OCI-LY3 (cell line): ENCODE results near the gene TCERG1L.
"Not testable (repeated sequence)": the region's sequence is repeated elsewhere in the genome, so short reads cannot be mapped to it uniquely, and the experiment has no call there.

Experiments
- H2AFZ ChIP-seq: fragments of 200-600, 300-600 bp; shearing (Covaris generic); 2 replicates; pipeline ENCODE4 v1.6.0; 2014; ENCODE audit warnings: antibody characterized with exemption, low read depth, low read length
- H3K27ac ChIP-seq: fragments of 200-600, 300-600 bp; sonication (generic); 2 replicates; pipeline ENCODE4 v1.5.1; 2014; ENCODE audit warnings: mild to moderate bottlenecking, low read length, moderate library complexity, mixed read lengths
- H3K27me3 ChIP-seq: fragments of 200-600, 300-600 bp; sonication (generic); 2 replicates; pipeline ENCODE4 v1.6.1; 2014; ENCODE audit warnings: low read depth, low read length, mixed read lengths
- H3K36me3 ChIP-seq: fragments of 200-600, 300-600 bp; sonication (generic); replicated peaks from 2 replicates; pipeline ENCODE3; 2014; ENCODE audit warnings: low read depth, low read length, mixed read lengths
- H3K4me1 ChIP-seq: fragments of 300-600, 200-600 bp; sonication (generic); 2 replicates; pipeline ENCODE4 v1.6.1; 2014; ENCODE audit warnings: low read length, mixed read lengths
- H3K4me2 ChIP-seq: fragments of 200-600, 300-600 bp; sonication (generic); 2 replicates; pipeline ENCODE4 v1.6.1; 2014; ENCODE audit warnings: low read length, mixed read lengths
- H3K4me3 ChIP-seq: fragments of 300-600, 200-600 bp; sonication (generic); 2 replicates; pipeline ENCODE4 v1.5.1; 2014; ENCODE audit warnings: antibody characterized with exemption, mild to moderate bottlenecking, low read length, moderate library complexity
- H3K79me2 ChIP-seq: fragments of 300-600, 200-600 bp; shearing (Covaris generic); 2 replicates; pipeline ENCODE4 v1.6.1; 2014; ENCODE audit warnings: mild to moderate bottlenecking, low read length, mixed read lengths
- H3K9ac ChIP-seq: fragments of 300-600, 200-600 bp; shearing (Covaris generic); 2 replicates; pipeline ENCODE4 v1.6.0; 2014; ENCODE audit warnings: mild to moderate bottlenecking, low read length, moderate library complexity
- H3K9me3 ChIP-seq: fragments of 200-600, 300-600 bp; shearing (Covaris generic); 2 replicates; pipeline ENCODE4 v1.6.1; 2014; ENCODE audit warnings: low read length, mixed read lengths; ENCODE audit not compliant: insufficient read depth
- H4K20me1 ChIP-seq: fragments of 200-600, 300-600 bp; sonication (generic); 2 replicates; pipeline ENCODE4 v1.6.1; 2016; ENCODE audit warnings: low read length, mixed read lengths; ENCODE audit not compliant: insufficient read depth
- CTCF ChIP-seq: fragments of 200-600, 300-600 bp; sonication (generic); IDR thresholded peaks from 2 replicates; pipeline ENCODE4 v1.5.1; 2014; ENCODE audit warnings: antibody characterized with exemption, low read length, low read depth
- EZH2phosphoT487 ChIP-seq: fragments of 200-600 bp; shearing (Covaris generic); IDR thresholded peaks from 2 replicates; pipeline ENCODE4 v1.6.1; 2018; ENCODE audit warnings: antibody characterized with exemption, mixed run types, low read depth

TCERG1L gene

DNA sequence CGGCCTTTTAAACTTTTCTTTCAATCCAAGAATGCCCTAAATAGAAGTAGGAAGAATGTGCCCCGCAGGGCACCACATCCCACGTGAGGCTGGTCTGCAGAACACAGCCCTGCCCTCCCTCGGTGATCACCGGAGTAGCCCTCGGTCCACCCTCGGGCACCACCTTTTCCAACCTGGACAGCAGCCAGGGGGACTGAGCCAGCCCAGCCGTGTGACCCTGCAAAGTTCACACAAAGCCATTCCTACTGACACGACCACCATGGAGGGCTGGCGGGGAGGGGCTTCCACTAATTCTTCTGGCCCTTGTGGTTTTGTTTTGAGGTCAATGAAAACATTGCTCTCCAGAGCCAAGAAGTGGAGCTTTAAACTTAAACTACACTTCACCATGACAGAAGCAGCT, 132.2 kb downstream of the TCERG1L start:
- Histone ChIP-seq H3K79me2 (no peaks in the 10 kb centered on the region), H3K4me1 (no peaks in the 10 kb centered on the region), H4K20me1 (no peaks in the 10 kb centered on the region), H3K27me3 (no peaks in the 10 kb centered on the region), H2AFZ (no peak overlapping the region), H3K36me3 (no peaks in the 10 kb centered on the region), H3K4me3 (no peak overlapping the region), H3K4me2 (no peak overlapping the region), H3K9ac (no peak overlapping the region), H3K27ac (no peak overlapping the region), H3K9me3 (no peaks in the 10 kb centered on the region)
- TF ChIP-seq EZH2phosphoT487 (no peak), CTCF (no peak)

- Histone ChIP-seq H3K4me1 (no peaks in the 10 kb centered on the region), H3K36me3 (no peaks in the 10 kb centered on the region), H3K4me3 (no peak overlapping the region), H3K9ac (no peak overlapping the region), H3K27me3 (no peaks in the 10 kb centered on the region), H3K4me2 (no peak overlapping the region), H3K9me3 (no peaks in the 10 kb centered on the region), H4K20me1 (no peaks in the 10 kb centered on the region), H2AFZ (no peak overlapping the region), H3K79me2 (no peaks in the 10 kb centered on the region), H3K27ac (no peak overlapping the region)
- TF ChIP-seq EZH2phosphoT487 (no peak), CTCF (no peak)
Observed at GRCh38 chr10:131178521-131179331, 132.8 kb downstream of the TCERG1L start.

- Histone ChIP-seq H3K9me3 (no peaks in the 10 kb centered on the region), H3K4me2 (no peak overlapping the region), H2AFZ (no peak overlapping the region), H3K79me2 (no peaks in the 10 kb centered on the region), H3K4me1 (no peaks in the 10 kb centered on the region), H3K36me3 (no peaks in the 10 kb centered on the region), H3K9ac (no peak overlapping the region), H3K27me3 (no peaks in the 10 kb centered on the region), H3K4me3 (no peak overlapping the region), H3K27ac (no peak overlapping the region), H4K20me1 (no peaks in the 10 kb centered on the region)
- TF ChIP-seq CTCF (no peak), EZH2phosphoT487 (no peak)
Observed at GRCh38 chr10:131177431-131178327, 133.8 kb downstream of the TCERG1L start.

DNA sequence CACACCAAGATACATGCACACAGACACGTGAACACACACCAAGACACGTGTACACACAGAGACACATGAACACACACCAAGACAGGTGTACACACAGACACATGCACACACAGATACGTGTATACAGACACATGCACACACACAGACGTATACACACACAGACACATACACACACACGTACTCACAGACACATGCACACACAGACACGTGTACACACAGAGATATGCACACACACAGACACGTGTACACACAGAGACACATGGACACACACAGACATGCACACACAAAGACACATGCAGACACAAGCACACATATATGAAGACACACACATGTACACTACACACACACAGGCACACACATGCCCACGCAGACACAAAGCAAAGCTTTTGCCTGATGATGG, 134.6 kb downstream of the TCERG1L start:
- no peak for TF ChIP-seq EZH2phosphoT487
- Histone ChIP-seq H3K9ac (no peak overlapping the region), H3K27ac (no peak overlapping the region), H3K9me3 (no peaks in the 10 kb centered on the region), H3K36me3 (no peaks in the 10 kb centered on the region), H3K4me1 (no peaks in the 10 kb centered on the region), H3K4me3 (no peak overlapping the region), H3K27me3 (no peaks in the 10 kb centered on the region), H2AFZ (no peak overlapping the region), H4K20me1 (no peaks in the 10 kb centered on the region), H3K79me2 (no peaks in the 10 kb centered on the region), H3K4me2 (no peak overlapping the region)

DNA sequence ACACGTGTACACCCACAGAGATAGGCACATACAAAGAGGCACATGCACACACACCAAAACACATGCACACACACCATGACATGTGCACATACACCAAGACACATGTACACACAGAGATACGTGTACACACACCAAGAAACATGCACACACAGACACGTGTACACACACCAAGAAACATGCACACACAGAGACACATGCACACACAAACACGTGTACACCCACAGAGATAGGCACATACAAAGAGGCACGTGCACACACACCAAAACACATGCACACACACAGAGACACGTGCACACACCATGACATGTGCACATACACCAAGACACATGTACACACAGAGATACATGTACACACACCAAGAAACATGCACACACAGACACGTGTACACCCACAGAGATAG, 135.2 kb downstream of the TCERG1L start:
- H3K27ac ChIP-seq, H2AFZ ChIP-seq, H3K79me2 ChIP-seq, H3K9me3 ChIP-seq, H3K4me1 ChIP-seq, H3K9ac ChIP-seq, H3K4me2 ChIP-seq, H3K4me3 ChIP-seq, H3K36me3 ChIP-seq, H4K20me1 ChIP-seq, H3K27me3 ChIP-seq: not testable (repeated sequence)
